HepG2 (cell line): ENCODE data around the gene SS18L1. TPM values are rescaled to one million over a fixed set of nuclear protein-coding genes. Genes with fewer than 3 reads are reported as not detected.

ENCODE experiments used
- ADNP ChIP-seq: sonication (generic); formaldehyde crosslinking; IDR thresholded peaks from 2 replicates; pipeline ENCODE4 v1.4.0; 2020; ENCODE audit warnings: missing genetic modification reagents
- AHR ChIP-seq: IDR thresholded peaks from 2 replicates; pipeline ENCODE4 v1.6.1; 2018; ENCODE audit warnings: missing genetic modification reagents, missing compliant biosample characterization
- ATF1 ChIP-seq: IDR thresholded peaks from 2 replicates; pipeline ENCODE4 v1.6.1; 2016; ENCODE audit warnings: mild to moderate bottlenecking, control low read depth
- BCL6 ChIP-seq: IDR thresholded peaks from 2 replicates; pipeline ENCODE4 v1.6.1; 2016; ENCODE audit warnings: missing genetic modification reagents, missing compliant biosample characterization
- CEBPB ChIP-seq: IDR thresholded peaks from 2 replicates; pipeline ENCODE4 v1.6.1; 2011; ENCODE audit warnings: low read depth, low read length, improper control_type of control experiment, borderline replicate concordance
- HOXA3 ChIP-seq: sonication (generic); formaldehyde crosslinking; IDR thresholded peaks from 2 replicates; pipeline ENCODE4 v1.5.0; 2020; ENCODE audit warnings: missing genetic modification reagents
- JARID2 ChIP-seq: sonication (generic); formaldehyde crosslinking; IDR thresholded peaks from 2 replicates; pipeline ENCODE4 v1.8.1; 2023; ENCODE audit warnings: missing genetic modification reagents, inconsistent platforms; ENCODE audit not compliant: insufficient replicate concordance
- POLR2AphosphoS2 ChIP-seq: IDR thresholded peaks from 2 replicates; pipeline ENCODE4 v1.6.1; 2011; ENCODE audit warnings: low read depth, low read length, improper control_type of control experiment
- SRSF1 ChIP-seq: fragments of 200-400 bp; formaldehyde crosslinking; optimal IDR thresholded peaks from 2 replicates; pipeline ENCODE3; 2017; ENCODE audit warnings: mild to moderate bottlenecking, low read depth, low read length, moderate library complexity
- TGIF2 ChIP-seq: IDR thresholded peaks from 2 replicates; pipeline ENCODE4 v1.6.1; 2016; ENCODE audit warnings: control low read depth, missing compliant biosample characterization
- ZNF335 ChIP-seq: sonication (generic); formaldehyde crosslinking; IDR thresholded peaks from 2 replicates; pipeline ENCODE4 v1.4.0; 2020; ENCODE audit warnings: missing genetic modification reagents
- ZNF367 ChIP-seq: sonication (generic); formaldehyde crosslinking; IDR thresholded peaks from 2 replicates; pipeline ENCODE4 v1.4.0; 2020; ENCODE audit warnings: missing genetic modification reagents, borderline replicate concordance
- ZNF788 ChIP-seq: sonication (generic); formaldehyde crosslinking; IDR thresholded peaks from 2 replicates; pipeline ENCODE4 v1.5.0; 2020; ENCODE audit warnings: mild to moderate bottlenecking, missing genetic modification reagents, borderline replicate concordance
- polyA plus RNA-seq, 8 experiments: library from polyadenylated mRNA; depleted of rRNA in 3 of 8; stranded (reverse) in 7 of 8; unstranded in 1 of 8; fragments of >200 nt; fragmentation: Illumina TruSeq in 4 of 8; extraction: Trizol in 4 of 8; gene quantifications; 2 replicates each; pipeline versions ENCODE4 v1.2.1 to v1.2.3, GENCODE V29; 2011 to 2016; ENCODE audit warnings: low read depth in 4 of 8, missing spikeins in 1 of 8, mixed read lengths in 1 of 8; ENCODE audit not compliant: insufficient read depth in 1 of 8
- total RNA-seq, 5 experiments: library from RNA; depleted of rRNA; stranded (reverse); fragments of >200 nt; fragmentation: Illumina TruSeq; extraction: Trizol; gene quantifications; 2 replicates each; pipeline ENCODE4 v1.2.3, GENCODE V29; 2016; ENCODE audit warnings: low read depth in 1 of 5
- TF ChIP-seq, protein P1 (sequence below): sonication (generic); formaldehyde crosslinking; IDR thresholded peaks from 2 replicates; pipeline ENCODE4 v1.4.0; 2020; ENCODE audit warnings: mild to moderate bottlenecking, missing genetic modification reagents
- TF ChIP-seq, protein P2 (sequence below): sonication (generic); formaldehyde crosslinking; conservative IDR thresholded peaks from 2 replicates; pipeline ENCODE4 v1.4.0; 2020; ENCODE audit warnings: missing genetic modification reagents
- TF ChIP-seq, protein P3 (sequence below): sonication (generic); formaldehyde crosslinking; IDR thresholded peaks from 2 replicates; pipeline ENCODE4 v1.5.0; 2020; ENCODE audit warnings: mild to moderate bottlenecking, missing genetic modification reagents, borderline replicate concordance
- TF ChIP-seq, protein P4 (sequence below): sonication (generic); formaldehyde crosslinking; IDR thresholded peaks from 2 replicates; pipeline ENCODE4 v1.5.1; 2020; ENCODE audit warnings: mild to moderate bottlenecking, missing genetic modification reagents, moderate library complexity
- TF ChIP-seq, protein P5 (sequence below): sonication (generic); formaldehyde crosslinking; IDR thresholded peaks from 2 replicates; pipeline ENCODE4 v1.5.1; 2020; ENCODE audit warnings: missing genetic modification reagents, mild to moderate bottlenecking, borderline replicate concordance

SS18L1 gene
- total and polyA plus RNA-seq, 2 of the 13 experiments (the other 11 are each of a cell fraction or from before 2014, with no cell fraction given) = 17.8 to 27.6 TPM

DNA sequence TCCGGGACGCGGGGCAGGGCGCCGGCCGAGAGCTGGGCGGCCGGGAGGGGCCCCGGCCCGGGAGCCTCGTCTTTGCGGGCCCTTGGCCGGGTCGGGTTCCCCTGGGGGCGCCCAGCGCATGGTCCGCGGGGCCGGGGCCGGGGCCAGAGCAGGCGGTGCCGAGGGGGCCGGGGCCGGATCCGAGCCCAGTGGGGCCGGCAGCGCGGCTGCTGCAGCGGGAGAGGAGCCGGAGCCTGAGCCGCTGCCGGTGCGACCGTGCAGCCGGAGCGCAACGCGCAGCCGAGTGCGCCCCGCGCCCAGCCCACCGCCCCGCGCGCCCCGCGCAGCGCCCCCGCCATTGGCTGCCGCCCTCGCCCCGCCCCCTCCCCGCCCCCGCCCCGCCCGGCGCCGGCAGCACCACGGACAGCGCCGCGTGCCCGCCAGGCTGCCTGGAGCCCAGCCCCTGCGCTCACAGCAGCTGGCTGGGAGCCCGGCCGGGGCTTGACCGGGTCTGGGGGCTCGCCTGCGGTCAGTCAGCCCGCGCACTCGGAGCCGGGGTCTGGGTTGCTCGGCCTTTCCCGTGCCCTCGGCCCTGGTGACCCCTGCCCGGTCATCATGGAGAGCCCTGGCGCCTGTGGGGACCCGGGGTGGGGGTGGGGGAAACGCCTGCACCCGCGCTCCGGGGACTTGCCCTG lies 76.6 kb downstream of the SS18L1 start, which contains the start of gene HRH3 (continued):
- TF ChIP-seq, protein P1, sequence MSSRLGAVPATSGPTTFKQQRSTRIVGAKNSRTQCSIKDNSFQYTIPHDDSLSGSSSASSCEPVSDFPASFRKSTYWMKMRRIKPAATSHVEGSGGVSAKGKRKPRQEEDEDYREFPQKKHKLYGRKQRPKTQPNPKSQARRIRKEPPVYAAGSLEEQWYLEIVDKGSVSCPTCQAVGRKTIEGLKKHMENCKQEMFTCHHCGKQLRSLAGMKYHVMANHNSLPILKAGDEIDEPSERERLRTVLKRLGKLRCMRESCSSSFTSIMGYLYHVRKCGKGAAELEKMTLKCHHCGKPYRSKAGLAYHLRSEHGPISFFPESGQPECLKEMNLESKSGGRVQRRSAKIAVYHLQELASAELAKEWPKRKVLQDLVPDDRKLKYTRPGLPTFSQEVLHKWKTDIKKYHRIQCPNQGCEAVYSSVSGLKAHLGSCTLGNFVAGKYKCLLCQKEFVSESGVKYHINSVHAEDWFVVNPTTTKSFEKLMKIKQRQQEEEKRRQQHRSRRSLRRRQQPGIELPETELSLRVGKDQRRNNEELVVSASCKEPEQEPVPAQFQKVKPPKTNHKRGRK (CRISPR knock-in tag) = no peak
- TF ChIP-seq ZNF788 (CRISPR knock-in tag) = peak; percentile 29; the same call in 1 of the 2 replicates
- TF ChIP-seq CEBPB = no peak
- peak; percentile 29 for TF ChIP-seq SRSF1
- TF ChIP-seq ZNF335 (CRISPR knock-in tag) = 0 out of 2 replicates have a peak, but pooled peaks have one; percentile 40
- TF ChIP-seq ATF1 = no peak
- TF ChIP-seq AHR (CRISPR knock-in tag) = peak; percentile 61; the same call in 1 of the 2 replicates
- TF ChIP-seq ZNF367 (CRISPR knock-in tag) = peak; percentile 79; the same call in 1 of the 2 replicates
- no peak for TF ChIP-seq JARID2
- TF ChIP-seq, protein P2, sequence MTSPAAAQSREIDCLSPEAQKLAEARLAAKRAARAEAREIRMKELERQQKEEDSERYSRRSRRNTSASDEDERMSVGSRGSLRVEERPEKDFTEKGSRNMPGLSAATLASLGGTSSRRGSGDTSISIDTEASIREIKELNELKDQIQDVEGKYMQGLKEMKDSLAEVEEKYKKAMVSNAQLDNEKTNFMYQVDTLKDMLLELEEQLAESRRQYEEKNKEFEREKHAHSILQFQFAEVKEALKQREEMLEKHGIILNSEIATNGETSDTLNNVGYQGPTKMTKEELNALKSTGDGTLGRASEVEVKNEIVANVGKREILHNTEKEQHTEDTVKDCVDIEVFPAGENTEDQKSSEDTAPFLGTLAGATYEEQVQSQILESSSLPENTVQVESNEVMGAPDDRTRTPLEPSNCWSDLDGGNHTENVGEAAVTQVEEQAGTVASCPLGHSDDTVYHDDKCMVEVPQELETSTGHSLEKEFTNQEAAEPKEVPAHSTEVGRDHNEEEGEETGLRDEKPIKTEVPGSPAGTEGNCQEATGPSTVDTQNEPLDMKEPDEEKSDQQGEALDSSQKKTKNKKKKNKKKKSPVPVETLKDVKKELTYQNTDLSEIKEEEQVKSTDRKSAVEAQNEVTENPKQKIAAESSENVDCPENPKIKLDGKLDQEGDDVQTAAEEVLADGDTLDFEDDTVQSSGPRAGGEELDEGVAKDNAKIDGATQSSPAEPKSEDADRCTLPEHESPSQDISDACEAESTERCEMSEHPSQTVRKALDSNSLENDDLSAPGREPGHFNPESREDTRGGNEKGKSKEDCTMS = 0 out of 2 replicates have a peak, but pooled peaks have one; percentile 51
- TF ChIP-seq POLR2AphosphoS2 = no peak
- peak; percentile 97 for TF ChIP-seq TGIF2 (CRISPR knock-in tag)
- TF ChIP-seq ADNP (CRISPR knock-in tag) = no peak
- TF ChIP-seq, protein P3, sequence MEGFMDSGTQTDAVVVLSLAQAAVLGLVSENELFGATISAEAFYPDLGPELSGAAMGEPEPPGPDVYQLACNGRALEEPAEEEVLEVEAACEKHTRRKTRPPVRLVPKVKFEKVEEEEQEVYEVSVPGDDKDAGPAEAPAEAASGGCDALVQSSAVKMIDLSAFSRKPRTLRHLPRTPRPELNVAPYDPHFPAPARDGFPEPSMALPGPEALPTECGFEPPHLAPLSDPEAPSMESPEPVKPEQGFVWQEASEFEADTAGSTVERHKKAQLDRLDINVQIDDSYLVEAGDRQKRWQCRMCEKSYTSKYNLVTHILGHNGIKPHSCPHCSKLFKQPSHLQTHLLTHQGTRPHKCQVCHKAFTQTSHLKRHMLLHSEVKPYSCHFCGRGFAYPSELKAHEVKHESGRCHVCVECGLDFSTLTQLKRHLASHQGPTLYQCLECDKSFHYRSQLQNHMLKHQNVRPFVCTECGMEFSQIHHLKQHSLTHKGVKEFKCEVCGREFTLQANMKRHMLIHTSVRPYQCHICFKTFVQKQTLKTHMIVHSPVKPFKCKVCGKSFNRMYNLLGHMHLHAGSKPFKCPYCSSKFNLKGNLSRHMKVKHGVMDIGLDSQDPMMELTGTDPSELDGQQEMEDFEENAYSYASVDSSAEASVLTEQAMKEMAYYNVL (CRISPR knock-in tag) = peak; percentile 61; the same call in 1 of the 2 replicates
- TF ChIP-seq, protein P4, sequence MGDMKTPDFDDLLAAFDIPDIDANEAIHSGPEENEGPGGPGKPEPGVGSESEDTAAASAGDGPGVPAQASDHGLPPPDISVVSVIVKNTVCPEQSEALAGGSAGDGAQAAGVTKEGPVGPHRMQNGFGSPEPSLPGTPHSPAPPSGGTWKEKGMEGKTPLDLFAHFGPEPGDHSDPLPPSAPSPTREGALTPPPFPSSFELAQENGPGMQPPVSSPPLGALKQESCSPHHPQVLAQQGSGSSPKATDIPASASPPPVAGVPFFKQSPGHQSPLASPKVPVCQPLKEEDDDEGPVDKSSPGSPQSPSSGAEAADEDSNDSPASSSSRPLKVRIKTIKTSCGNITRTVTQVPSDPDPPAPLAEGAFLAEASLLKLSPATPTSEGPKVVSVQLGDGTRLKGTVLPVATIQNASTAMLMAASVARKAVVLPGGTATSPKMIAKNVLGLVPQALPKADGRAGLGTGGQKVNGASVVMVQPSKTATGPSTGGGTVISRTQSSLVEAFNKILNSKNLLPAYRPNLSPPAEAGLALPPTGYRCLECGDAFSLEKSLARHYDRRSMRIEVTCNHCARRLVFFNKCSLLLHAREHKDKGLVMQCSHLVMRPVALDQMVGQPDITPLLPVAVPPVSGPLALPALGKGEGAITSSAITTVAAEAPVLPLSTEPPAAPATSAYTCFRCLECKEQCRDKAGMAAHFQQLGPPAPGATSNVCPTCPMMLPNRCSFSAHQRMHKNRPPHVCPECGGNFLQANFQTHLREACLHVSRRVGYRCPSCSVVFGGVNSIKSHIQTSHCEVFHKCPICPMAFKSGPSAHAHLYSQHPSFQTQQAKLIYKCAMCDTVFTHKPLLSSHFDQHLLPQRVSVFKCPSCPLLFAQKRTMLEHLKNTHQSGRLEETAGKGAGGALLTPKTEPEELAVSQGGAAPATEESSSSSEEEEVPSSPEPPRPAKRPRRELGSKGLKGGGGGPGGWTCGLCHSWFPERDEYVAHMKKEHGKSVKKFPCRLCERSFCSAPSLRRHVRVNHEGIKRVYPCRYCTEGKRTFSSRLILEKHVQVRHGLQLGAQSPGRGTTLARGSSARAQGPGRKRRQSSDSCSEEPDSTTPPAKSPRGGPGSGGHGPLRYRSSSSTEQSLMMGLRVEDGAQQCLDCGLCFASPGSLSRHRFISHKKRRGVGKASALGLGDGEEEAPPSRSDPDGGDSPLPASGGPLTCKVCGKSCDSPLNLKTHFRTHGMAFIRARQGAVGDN = peak; percentile 53
- TF ChIP-seq, protein P5, sequence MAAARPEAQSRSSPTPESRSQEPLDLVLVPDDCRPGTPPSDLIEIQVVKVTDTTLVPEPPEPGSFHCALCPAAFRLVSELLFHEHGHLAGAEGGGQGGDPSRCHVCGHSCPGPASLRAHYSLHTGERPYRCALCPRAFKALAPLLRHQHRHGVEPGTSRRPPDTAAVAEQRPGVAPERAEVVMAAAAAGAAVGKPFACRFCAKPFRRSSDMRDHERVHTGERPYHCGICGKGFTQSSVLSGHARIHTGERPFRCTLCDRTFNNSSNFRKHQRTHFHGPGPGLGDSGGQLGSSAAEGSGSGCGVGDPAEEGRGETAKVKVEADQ (CRISPR knock-in tag) = peak; percentile 86; the same call in 1 of the 2 replicates
- TF ChIP-seq BCL6 (CRISPR knock-in tag) = peak; percentile 51; the same call in 1 of the 2 replicates
- TF ChIP-seq HOXA3 (CRISPR knock-in tag) = peak; percentile 64
